H7 (cell line): ENCODE results near the gene MRPS6. TPM values are rescaled to one million over a fixed set of nuclear protein-coding genes. Genes with fewer than 3 reads are reported as not detected.

Experiments
- DNase-seq: peaks from one replicate; pipeline ENCODE4 v3.0.0; 2012
- H3K27me3 ChIP-seq: 2 replicates; pipeline ENCODE4 v1.6.0; 2011; ENCODE audit warnings: mild to moderate bottlenecking, low read length; ENCODE audit not compliant: control insufficient read depth, insufficient read depth
- H3K36me3 ChIP-seq: replicated peaks from 2 replicates; pipeline ENCODE4 v1.5.1; 2011; ENCODE audit warnings: low read length; ENCODE audit not compliant: control insufficient read depth, insufficient read depth
- H3K4me3 ChIP-seq: 2 replicates; pipeline ENCODE4 v1.5.1; 2011; ENCODE audit warnings: low read depth, mild to moderate bottlenecking, control low read depth, low read length, moderate library complexity; ENCODE audit not compliant: insufficient read depth
- total RNA-seq: library from RNA; depleted of rRNA; stranded (reverse); fragments of >200 nt; shearing (Covaris generic); gene quantifications from 2 replicates; pipeline ENCODE4 v1.2.3, GENCODE V29; 2014

Gene MRPS6
- total RNA-seq, 1 experiment from 2014 or later: 37.2 TPM

- Histone ChIP-seq H3K27me3 (no peaks in the 10 kb centered on the region), H3K4me3 (no peak overlapping the region), H3K36me3 (peaks cover 2% of the 10 kb centered on the region; the same call in 1 of the 2 replicates)
- no peak for DNase-seq
Observed at GRCh38 chr21:34077888-34078287, 4.5 kb downstream of the MRPS6 start.

- Histone ChIP-seq H3K4me3 (no peak overlapping the region), H3K36me3 (peaks cover 2% of the 10 kb centered on the region; the same call in 1 of the 2 replicates), H3K27me3 (no peaks in the 10 kb centered on the region)
- no peak for DNase-seq
Observed at GRCh38 chr21:34078915-34079314, 5.5 kb downstream of the MRPS6 start.

- DNase-seq: no peak
- Histone ChIP-seq H3K36me3 (peaks cover 2% of the 10 kb centered on the region; the same call in 1 of the 2 replicates), H3K4me3 (no peak overlapping the region), H3K27me3 (no peaks in the 10 kb centered on the region)
Observed at GRCh38 chr21:34080710-34081109, 7.3 kb downstream of the MRPS6 start.

GRCh38 chr21:34082769-34083168, 9.4 kb downstream of the MRPS6 start:
- Histone ChIP-seq H3K27me3 (no peaks in the 10 kb centered on the region), H3K4me3 (no peak overlapping the region), H3K36me3 (peaks cover 2% of the 10 kb centered on the region; the same call in 1 of the 2 replicates)
- no peak for DNase-seq

- no peak for DNase-seq
Observed at GRCh38 chr21:34083357-34083756, 10.0 kb downstream of the MRPS6 start.

GRCh38 chr21:34085129-34085528, 11.8 kb downstream of the MRPS6 start:
- Histone ChIP-seq H3K36me3 (no peaks in the 10 kb centered on the region; the same call in 1 of the 2 replicates), H3K27me3 (no peaks in the 10 kb centered on the region), H3K4me3 (no peak overlapping the region)
- DNase-seq: no peak

More at GRCh38 chr21:34083357-34083756, 10.0 kb downstream of the MRPS6 start:
- Histone ChIP-seq H3K27me3 (no peaks in the 10 kb centered on the region), H3K4me3 (no peak overlapping the region), H3K36me3 (no peaks in the 10 kb centered on the region; the same call in 1 of the 2 replicates)

- no peak overlapping the region for H3K4me3 ChIP-seq
- no peaks in the 10 kb centered on the region; the same call in 1 of the 2 replicates for H3K36me3 ChIP-seq
- DNase-seq: no peak
- H3K27me3 ChIP-seq: no peaks in the 10 kb centered on the region
Observed at GRCh38 chr21:34086887-34087306, 13.5 kb downstream of the MRPS6 start.

- Histone ChIP-seq H3K4me3 (no peak overlapping the region), H3K36me3 (no peaks in the 10 kb centered on the region; the same call in 1 of the 2 replicates), H3K27me3 (no peaks in the 10 kb centered on the region)
- DNase-seq: no peak
Observed at GRCh38 chr21:34088752-34089151, 15.4 kb downstream of the MRPS6 start.

- peaks cover 7% of the 10 kb centered on the region for H3K36me3 ChIP-seq
- no peak overlapping the region for H3K4me3 ChIP-seq
- DNase-seq: no peak
- no peaks in the 10 kb centered on the region for H3K27me3 ChIP-seq
Observed at GRCh38 chr21:34091032-34091431, 17.7 kb downstream of the MRPS6 start.

- H3K36me3 ChIP-seq: peaks cover 11% of the 10 kb centered on the region
- no peaks in the 10 kb centered on the region for H3K27me3 ChIP-seq
- DNase-seq: no peak
- no peak overlapping the region for H3K4me3 ChIP-seq
Observed at GRCh38 chr21:34091607-34092006, 18.2 kb downstream of the MRPS6 start.

GRCh38 chr21:34092262-34092921, 19.0 kb downstream of the MRPS6 start:
- H3K36me3 ChIP-seq: peaks cover 12% of the 10 kb centered on the region
- H3K4me3 ChIP-seq: no peak overlapping the region
- no peak for DNase-seq
- no peaks in the 10 kb centered on the region for H3K27me3 ChIP-seq

GRCh38 chr21:34093083-34093482, 19.7 kb downstream of the MRPS6 start:
- H3K36me3 ChIP-seq: peaks cover 12% of the 10 kb centered on the region
- no peaks in the 10 kb centered on the region for H3K27me3 ChIP-seq
- no peak for DNase-seq
- H3K4me3 ChIP-seq: no peak overlapping the region

- no peak overlapping the region for H3K4me3 ChIP-seq
- no peak for DNase-seq
- H3K27me3 ChIP-seq: no peaks in the 10 kb centered on the region
- H3K36me3 ChIP-seq: peaks cover 12% of the 10 kb centered on the region
Observed at GRCh38 chr21:34094949-34095348, 21.6 kb downstream of the MRPS6 start.

GRCh38 chr21:34097442-34097841, 24.1 kb downstream of the MRPS6 start:
- Histone ChIP-seq H3K4me3 (no peak overlapping the region), H3K27me3 (no peaks in the 10 kb centered on the region), H3K36me3 (peaks cover 12% of the 10 kb centered on the region)
- DNase-seq: no peak

- no peak for DNase-seq
- peaks cover 10% of the 10 kb centered on the region for H3K36me3 ChIP-seq
- H3K27me3 ChIP-seq: no peaks in the 10 kb centered on the region
- no peak overlapping the region for H3K4me3 ChIP-seq
Observed at GRCh38 chr21:34100337-34100736, 27.0 kb downstream of the MRPS6 start.
